A172 (cell line): ENCODE measurements around the gene DNAH7. TPM values are rescaled to one million over a fixed set of nuclear protein-coding genes. Genes with fewer than 3 reads are reported as not detected.
"Not testable (repeated sequence)": the region's sequence is repeated elsewhere in the genome, so short reads cannot be mapped to it uniquely, and the experiment has no call there.

Experiments used
- DNase-seq: peaks from one replicate; pipeline ENCODE4 v3.0.0-alpha.2; 2015; ENCODE audit warnings: low spot score
- total RNA-seq: library from RNA; depleted of rRNA; stranded (reverse); fragments of >200 nt; shearing (Covaris generic); gene quantifications from 2 replicates; pipeline ENCODE4 v1.2.3, GENCODE V29; 2014; rRNA removed

Gene DNAH7
- total RNA-seq, result 0.40 and 0.55 TPM in 2 replicates

- peak; percentile 80 for DNase-seq
Observed at GRCh38 chr2:196068271-196069209, at the start of gene DNAH7. Gene DNAH7, minus strand, starts transcription at chr2:196068837. Its CDS starts 126 bp downstream, at chr2:196068711.

GRCh38 chr2:196117214-196117705 is 48.6 kb upstream of the DNAH7 start:
- no peak for DNase-seq

GRCh38 chr2:196113061-196113974 is 44.7 kb upstream of the DNAH7 start:
- DNase-seq, result peak; percentile 72

- DNase-seq, result peak; percentile 70
Observed at GRCh38 chr2:196112418-196113034, 43.9 kb upstream of the DNAH7 start.

- no peak for DNase-seq
Observed at GRCh38 chr2:196108604-196109003, 40.0 kb upstream of the DNAH7 start.

- no peak for DNase-seq
Observed at GRCh38 chr2:196105951-196106350, 37.3 kb upstream of the DNAH7 start.

GRCh38 chr2:196104066-196104465 is 35.4 kb upstream of the DNAH7 start:
- DNase-seq, result no peak

- DNase-seq, result no peak
Observed at GRCh38 chr2:196103626-196104025, 35.0 kb upstream of the DNAH7 start.

- peak; percentile 40 for DNase-seq
Observed at GRCh38 chr2:196101325-196101991, 32.8 kb upstream of the DNAH7 start.

- DNase-seq, result no peak
Observed at GRCh38 chr2:196099916-196100315, 31.3 kb upstream of the DNAH7 start.

- no peak for DNase-seq
Observed at GRCh38 chr2:196097864-196098660, 29.4 kb upstream of the DNAH7 start.

GRCh38 chr2:196096982-196097745 is 28.5 kb upstream of the DNAH7 start:
- DNase-seq, result no peak

- DNase-seq, result no peak
Observed at GRCh38 chr2:196096264-196096663, 27.6 kb upstream of the DNAH7 start.

- DNase-seq, result not testable (repeated sequence)
Observed at GRCh38 chr2:196089448-196089847, 20.8 kb upstream of the DNAH7 start.

GRCh38 chr2:196088203-196088602 is 19.6 kb upstream of the DNAH7 start:
- DNase-seq, result no peak

GRCh38 chr2:196086517-196087368 is 18.1 kb upstream of the DNAH7 start:
- DNase-seq, result no peak

- DNase-seq, result no peak
Observed at GRCh38 chr2:196083601-196084000, 15.0 kb upstream of the DNAH7 start.

GRCh38 chr2:196080526-196080925 is 11.9 kb upstream of the DNAH7 start:
- no peak for DNase-seq

- no peak for DNase-seq
Observed at GRCh38 chr2:196079052-196079451, 10.4 kb upstream of the DNAH7 start.
